ENCODE results near the gene GNA14. TPM values are rescaled to one million over a fixed set of nuclear protein-coding genes. Genes with fewer than 3 reads are reported as not detected.

The GNA14 gene
- total RNA-seq, 1 donor from 2014 or later = 11.0 TPM

DNA sequence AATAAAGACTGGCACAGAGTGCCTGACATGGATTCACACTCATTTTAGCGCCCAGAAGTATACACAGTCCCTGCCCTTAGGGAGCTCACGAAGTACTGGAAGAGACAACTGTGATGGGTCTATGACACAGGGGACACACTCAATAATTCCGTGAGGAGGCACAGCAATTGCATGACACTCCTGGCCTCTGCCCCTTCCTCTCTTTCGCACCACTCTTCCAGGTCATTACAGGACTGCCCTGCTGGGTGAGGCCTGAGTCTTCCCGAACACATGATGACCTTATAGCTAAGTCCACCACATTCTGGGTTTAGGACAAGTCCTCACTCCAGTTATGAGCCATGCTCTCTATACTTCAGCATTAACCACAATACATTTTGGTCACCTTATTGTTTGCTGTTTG is 134.7 kb downstream of the GNA14 start:
- no peak for DNase-seq (ENCODE audit: extremely low spot score in 2 of 2)
- Histone ChIP-seq H3K36me3 (no peaks in the 10 kb centered on the region), H3K27me3 (no peaks in the 10 kb centered on the region), H3K27ac (peak overlapping the region; percentile 12), H3K4me1 (peaks cover 20% of the 10 kb centered on the region), H3K9me3 (no peaks in the 10 kb centered on the region), H3K4me3 (no peak overlapping the region)
- TF ChIP-seq CTCF (IDR thresholded peaks at IDR 0.05) (no peak), POLR2AphosphoS5 (IDR thresholded peaks at IDR 0.05; ENCODE audit: insufficient read depth in 1 of 2, low read depth in 1 of 2) (no peak), POLR2A (IDR thresholded peaks at IDR 0.05) (no peak)
- intact Hi-C loops (cut with DNase I) = no loop called here

DNA sequence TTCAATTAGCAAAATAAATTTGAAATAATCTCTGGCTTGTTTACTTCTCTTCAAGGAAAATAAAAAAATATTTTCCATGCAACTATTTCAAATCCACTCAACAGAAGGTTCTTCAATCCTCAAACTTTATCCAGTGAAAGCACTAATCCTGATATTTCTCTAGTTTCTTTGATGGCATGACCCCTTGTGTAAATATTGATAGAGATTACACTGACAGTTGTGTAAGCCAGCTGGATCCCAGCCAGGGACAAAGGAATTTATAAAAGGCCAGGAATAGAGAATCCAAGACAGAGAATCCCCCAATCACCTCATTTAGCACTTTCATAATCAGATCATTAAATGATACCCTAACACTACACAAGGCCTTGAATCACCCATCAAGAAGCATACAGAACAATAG is 135.2 kb downstream of the GNA14 start:
- TF ChIP-seq POLR2AphosphoS5 (IDR thresholded peaks at IDR 0.05; ENCODE audit: insufficient read depth in 1 of 2, low read depth in 1 of 2) = no peak
- no peak for TF ChIP-seq POLR2A (IDR thresholded peaks at IDR 0.05)
- TF ChIP-seq CTCF (IDR thresholded peaks at IDR 0.05) = no peak
- H3K9me3 ChIP-seq = no peaks in the 10 kb centered on the region
- H3K36me3 ChIP-seq = no peaks in the 10 kb centered on the region
- no peak overlapping the region for H3K27ac ChIP-seq
- no peaks in the 10 kb centered on the region for H3K27me3 ChIP-seq
- intact Hi-C loops (cut with DNase I) = no loop called here
- H3K4me1 ChIP-seq = peaks cover 20% of the 10 kb centered on the region
- no peak overlapping the region for H3K4me3 ChIP-seq
- no peak for DNase-seq (ENCODE audit: extremely low spot score in 2 of 2)

DNA sequence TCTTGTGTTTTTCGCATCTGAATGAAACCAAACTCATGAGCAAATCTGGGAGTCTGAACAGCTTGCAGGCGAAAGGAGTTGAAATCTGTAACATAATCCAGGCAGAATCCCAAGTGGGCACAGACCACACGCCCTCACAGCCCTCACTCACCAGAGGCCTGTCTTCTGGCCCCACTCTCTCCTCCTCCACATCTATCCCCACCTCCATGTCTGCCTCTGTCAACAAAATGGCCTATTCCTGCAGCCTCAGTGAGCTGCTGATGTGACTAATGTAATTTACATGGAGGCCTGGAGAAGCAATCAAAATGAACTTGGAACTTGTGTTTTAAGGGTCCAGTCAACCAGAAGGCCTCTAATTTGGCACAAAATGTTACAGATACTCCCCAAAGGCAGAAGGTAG is 136.6 kb downstream of the GNA14 start:
- H3K36me3 ChIP-seq = no peaks in the 10 kb centered on the region
- intact Hi-C loops (cut with DNase I) = no loop called here
- no peak for TF ChIP-seq CTCF (IDR thresholded peaks at IDR 0.05)
- no peak for TF ChIP-seq POLR2AphosphoS5 (IDR thresholded peaks at IDR 0.05; ENCODE audit: insufficient read depth in 1 of 2, low read depth in 1 of 2)
- no peak for TF ChIP-seq POLR2A (IDR thresholded peaks at IDR 0.05)
- DNase-seq (ENCODE audit: extremely low spot score in 2 of 2) = no peak
- no peaks in the 10 kb centered on the region for H3K27me3 ChIP-seq
- H3K9me3 ChIP-seq = no peaks in the 10 kb centered on the region
- no peak overlapping the region for H3K27ac ChIP-seq
- peaks cover 26% of the 10 kb centered on the region for H3K4me1 ChIP-seq
- H3K4me3 ChIP-seq = no peak overlapping the region

DNA sequence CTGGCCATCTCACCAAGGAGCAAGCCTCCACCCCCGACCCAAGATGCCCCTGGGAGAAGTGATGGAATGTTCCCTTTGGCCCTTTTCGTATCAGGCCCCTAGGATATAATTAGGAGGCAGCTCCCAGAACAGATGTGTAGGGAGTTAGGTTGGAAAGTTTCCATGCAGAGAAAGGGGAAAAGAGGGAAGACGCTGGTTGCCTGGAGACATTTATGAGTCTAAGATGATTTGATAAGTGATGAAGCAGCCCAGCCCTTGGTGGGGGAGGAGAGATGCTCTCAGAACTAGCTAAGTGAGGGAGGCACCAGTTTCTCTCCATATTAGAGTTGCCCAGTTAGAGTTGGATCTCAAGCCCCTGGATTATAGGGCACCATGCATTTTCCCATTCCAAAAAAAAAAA is 137.5 kb downstream of the GNA14 start:
- no peak for TF ChIP-seq CTCF (IDR thresholded peaks at IDR 0.05)
- TF ChIP-seq POLR2A (IDR thresholded peaks at IDR 0.05) = no peak
- no peak for TF ChIP-seq POLR2AphosphoS5 (IDR thresholded peaks at IDR 0.05; ENCODE audit: insufficient read depth in 1 of 2, low read depth in 1 of 2)
- peaks cover 26% of the 10 kb centered on the region for H3K4me1 ChIP-seq
- no peak for DNase-seq (ENCODE audit: extremely low spot score in 2 of 2)

GRCh38 chr9:77508396-77508795 is 139.7 kb downstream of the GNA14 start:
- Histone ChIP-seq H3K36me3 (no peaks in the 10 kb centered on the region), H3K27me3 (no peaks in the 10 kb centered on the region), H3K9me3 (no peaks in the 10 kb centered on the region), H3K4me1 (peaks cover 20% of the 10 kb centered on the region), H3K4me3 (no peak overlapping the region), H3K27ac (no peak overlapping the region)
- TF ChIP-seq POLR2A (IDR thresholded peaks at IDR 0.05) (no peak), CTCF (IDR thresholded peaks at IDR 0.05) (no peak), POLR2AphosphoS5 (IDR thresholded peaks at IDR 0.05; ENCODE audit: insufficient read depth in 1 of 2, low read depth in 1 of 2) (no peak)
- no peak for DNase-seq (ENCODE audit: extremely low spot score in 2 of 2)
- intact Hi-C loops (cut with DNase I) = no loop called here

More for the DNA sequence above, 137.5 kb downstream of the GNA14 start:
- Histone ChIP-seq H3K27ac (no peak overlapping the region), H3K4me3 (no peak overlapping the region), H3K27me3 (no peaks in the 10 kb centered on the region), H3K9me3 (no peaks in the 10 kb centered on the region), H3K36me3 (no peaks in the 10 kb centered on the region)
- intact Hi-C loops (cut with DNase I) = no loop called here
